ENCODE measurements around the gene COX8A.

The COX8A gene

GRCh38 chr11:64022125-64022784 is 47.8 kb downstream of the COX8A start:
- DNase-seq: no peak

- no peak for DNase-seq
Measured at GRCh38 chr11:64023712-64024710, 49.6 kb downstream of the COX8A start.

- no peak for DNase-seq
Measured at GRCh38 chr11:64025205-64025604, 50.8 kb downstream of the COX8A start.

All from NCI-H748 treated with DMSO at 0.1 percent for 48 hours (cell line).